ENCODE results near the gene COL9A3. TPM values are rescaled to one million over a fixed set of nuclear protein-coding genes. Genes with fewer than 3 reads are reported as not detected.

Gene COL9A3
- total RNA-seq, 1 donor from 2014 or later, result 2.1 TPM

- Histone ChIP-seq H3K27me3 (ENCODE audit: low read depth) (no peaks in the 10 kb centered on the region), H3K4me1 (peaks cover 13% of the 10 kb centered on the region), H3K36me3 (peaks cover 77% of the 10 kb centered on the region), H3K9me3 (replicated peaks) (no peaks in the 10 kb centered on the region), H3K4me3 (no peak overlapping the region), H3K27ac (replicated peaks) (no peak overlapping the region)
- intact Hi-C loops (cut with micrococcal nuclease), result no loop called here
- no peak for DNase-seq
- TF ChIP-seq CTCF (IDR thresholded peaks at IDR 0.05; ENCODE audit: borderline replicate concordance), result no peak
These were observed 72.6 kb downstream of the COL9A3 start for GRCh38 chr20:62889411-62889810.

- intact Hi-C loops (cut with micrococcal nuclease), result no loop called here
- Histone ChIP-seq H3K27ac (replicated peaks) (no peak overlapping the region), H3K9me3 (replicated peaks) (no peaks in the 10 kb centered on the region), H3K4me1 (peaks cover 13% of the 10 kb centered on the region), H3K36me3 (peaks cover 82% of the 10 kb centered on the region), H3K27me3 (ENCODE audit: low read depth) (no peaks in the 10 kb centered on the region), H3K4me3 (no peak overlapping the region)
- TF ChIP-seq CTCF (IDR thresholded peaks at IDR 0.05; ENCODE audit: borderline replicate concordance), result no peak
- no peak for DNase-seq
These were observed 73.0 kb downstream of the COL9A3 start for GRCh38 chr20:62889871-62890270.

DNA sequence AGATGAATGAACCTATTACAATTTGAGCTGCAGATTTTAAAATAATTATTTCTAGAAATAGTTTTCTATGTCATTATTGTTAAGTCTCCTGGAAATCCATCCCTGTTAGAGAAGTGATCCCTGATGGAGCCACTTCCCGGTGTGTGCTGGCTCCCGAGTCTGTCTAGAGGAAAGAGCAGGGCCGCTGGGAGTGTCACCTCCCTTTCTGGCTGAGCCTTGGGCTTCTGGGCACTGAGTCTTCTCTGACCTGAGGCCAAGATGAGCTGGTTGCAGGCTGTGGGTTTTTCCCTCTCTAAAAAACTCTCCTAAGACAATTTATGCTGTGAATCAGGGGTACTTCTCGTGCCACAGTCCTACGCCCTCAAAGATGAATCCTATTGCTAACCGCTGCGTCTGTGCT is 73.6 kb downstream of the COL9A3 start:
- H3K4me1 ChIP-seq, result peaks cover 13% of the 10 kb centered on the region
- peaks cover 88% of the 10 kb centered on the region for H3K36me3 ChIP-seq
- TF ChIP-seq CTCF (IDR thresholded peaks at IDR 0.05; ENCODE audit: borderline replicate concordance), result no peak
- H3K4me3 ChIP-seq, result no peak overlapping the region
- intact Hi-C loops (cut with micrococcal nuclease), result no loop called here
- no peaks in the 10 kb centered on the region for H3K9me3 ChIP-seq (replicated peaks)
- no peak for DNase-seq
- no peak overlapping the region for H3K27ac ChIP-seq (replicated peaks)
- no peaks in the 10 kb centered on the region for H3K27me3 ChIP-seq (ENCODE audit: low read depth)

Other genes starting within 250 kb of the COL9A3 start
- gene SLCO4A1, start 174.5 kb upstream of the COL9A3 start, total RNA-seq, result 12.7 TPM
- gene NTSR1, start 108.2 kb upstream of the COL9A3 start, total RNA-seq, result not detected
- gene MRGBP, start 20.6 kb upstream of the COL9A3 start, total RNA-seq, result 9.8 TPM
- gene OGFR, start 12.2 kb upstream of the COL9A3 start, total RNA-seq, result 19.2 TPM
- gene TCFL5, start 44.8 kb downstream of the COL9A3 start, total RNA-seq, result 6.6 TPM
- 37.0 TPM for gene DIDO1, start 109.5 kb downstream of the COL9A3 start, total RNA-seq
- gene GID8, start 121.1 kb downstream of the COL9A3 start, total RNA-seq, result 16.2 TPM
- gene SLC17A9, start 135.7 kb downstream of the COL9A3 start, total RNA-seq, result 0.47 TPM
- gene BHLHE23, start 189.9 kb downstream of the COL9A3 start, total RNA-seq, result not detected

Data from left ventricle myocardium inferior (tissue), 1 donor.